ENCODE results near the gene TPGS1.
"Not testable (repeated sequence)": the region's sequence is repeated elsewhere in the genome, so short reads cannot be mapped to it uniquely, and the experiment has no call there.

The TPGS1 gene

GRCh38 chr19:478976-479375 is 28.3 kb upstream of the TPGS1 start:
- H3K4me3 ChIP-seq (ENCODE audit: low read depth, low read length): no peak overlapping the region
- in situ Hi-C loops (cut with HindIII; ENCODE audit: low sequenced_read_pairs): no loop called here

GRCh38 chr19:480016-480855 is 27.1 kb upstream of the TPGS1 start:
- H3K4me3 ChIP-seq (ENCODE audit: low read depth, low read length): no peak overlapping the region
- no peak for DNase-seq (ENCODE audit: low read depth)
- peak; percentile 43 for TF ChIP-seq CTCF (IDR thresholded peaks at IDR 0.05; ENCODE audit: low read depth, low read length, missing control alignments)
- in situ Hi-C loops (cut with HindIII; ENCODE audit: low sequenced_read_pairs): no loop called here

More at GRCh38 chr19:478976-479375, 28.3 kb upstream of the TPGS1 start:
- TF ChIP-seq CTCF (IDR thresholded peaks at IDR 0.05; ENCODE audit: low read depth, low read length, missing control alignments): no peak
- no peak for DNase-seq (ENCODE audit: low read depth)

GRCh38 chr19:481100-481499 is 26.2 kb upstream of the TPGS1 start:
- H3K4me3 ChIP-seq (ENCODE audit: low read depth, low read length); DNase-seq (ENCODE audit: low read depth); in situ Hi-C loops (cut with HindIII; ENCODE audit: low sequenced_read_pairs): not testable (repeated sequence)

- no peak overlapping the region for H3K4me3 ChIP-seq (ENCODE audit: low read depth, low read length)
- no peak for DNase-seq (ENCODE audit: low read depth)
- in situ Hi-C loops (cut with HindIII; ENCODE audit: low sequenced_read_pairs): no loop called here
- no peak for TF ChIP-seq CTCF (IDR thresholded peaks at IDR 0.05; ENCODE audit: low read depth, low read length, missing control alignments)
These were observed 24.9 kb upstream of the TPGS1 start for GRCh38 chr19:482186-483041.

- H3K4me3 ChIP-seq (ENCODE audit: low read depth, low read length): no peak overlapping the region
- TF ChIP-seq CTCF (IDR thresholded peaks at IDR 0.05; ENCODE audit: low read depth, low read length, missing control alignments): no peak
- DNase-seq (ENCODE audit: low read depth): no peak
- in situ Hi-C loops (cut with HindIII; ENCODE audit: low sequenced_read_pairs): no loop called here
These were observed 23.8 kb upstream of the TPGS1 start for GRCh38 chr19:483332-484072.

GRCh38 chr19:484494-484893 is 22.8 kb upstream of the TPGS1 start:
- H3K4me3 ChIP-seq (ENCODE audit: low read depth, low read length): no peak overlapping the region
- TF ChIP-seq CTCF (IDR thresholded peaks at IDR 0.05; ENCODE audit: low read depth, low read length, missing control alignments): no peak
- no peak for DNase-seq (ENCODE audit: low read depth)
- in situ Hi-C loops (cut with HindIII; ENCODE audit: low sequenced_read_pairs): no loop called here

Measured in astrocyte of the cerebellum (primary cell).